ENCODE results near the gene ABCG8.

- TF ChIP-seq ZNF143 (CRISPR knock-in tag; IDR thresholded peaks at IDR 0.05) (no peak), E2F4 (CRISPR knock-in tag; IDR thresholded peaks at IDR 0.05; ENCODE audit: low read depth) (no peak), POLR3G (IDR thresholded peaks at IDR 0.05; ENCODE audit: extremely low read depth, insufficient read length, insufficient replicate concordance) (no peak), U2AF2 (optimal IDR thresholded peaks at IDR 0.05; ENCODE audit: low read depth, low read length) (no peak), ERF (CRISPR knock-in tag; IDR thresholded peaks at IDR 0.05) (no peak)
These were observed 12.5 kb downstream of the ABCG8 start for GRCh38 chr2:43851011-43851980.

Data from K562 (cell line).